ENCODE data around the gene ATXN1. TPM values are rescaled to one million over a fixed set of nuclear protein-coding genes. Genes with fewer than 3 reads are reported as not detected.

Gene ATXN1
- total and polyA plus RNA-seq, 7 donors = 1.3 to 50.9 (median 21.6) TPM

DNA sequence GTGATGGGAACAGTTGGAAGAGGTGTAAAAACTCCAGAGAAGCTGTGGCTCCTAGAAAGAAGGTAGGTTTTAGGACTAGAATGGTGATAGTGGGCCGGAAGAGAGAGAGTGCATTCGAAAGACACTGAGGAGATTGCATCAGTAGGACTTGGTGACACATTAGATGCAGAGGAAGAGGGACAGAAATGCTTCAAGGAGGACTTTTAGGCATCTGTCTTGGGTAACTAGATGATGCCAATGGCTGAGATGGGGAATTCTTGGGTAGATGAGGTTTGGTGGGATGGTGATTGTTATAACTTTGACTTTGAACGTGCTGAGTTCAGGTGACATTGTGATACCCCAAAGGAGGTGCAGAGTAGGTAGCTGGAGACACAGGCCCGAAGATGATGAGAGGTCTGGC, 326.4 kb downstream of the ATXN1 start:
- 96 to 97% (median 97%) methylated on average over 4 of the region's 4 CpGs for WGBS, 3 donors
- intact Hi-C loops (cut with DNase I) = no loop called here

DNA sequence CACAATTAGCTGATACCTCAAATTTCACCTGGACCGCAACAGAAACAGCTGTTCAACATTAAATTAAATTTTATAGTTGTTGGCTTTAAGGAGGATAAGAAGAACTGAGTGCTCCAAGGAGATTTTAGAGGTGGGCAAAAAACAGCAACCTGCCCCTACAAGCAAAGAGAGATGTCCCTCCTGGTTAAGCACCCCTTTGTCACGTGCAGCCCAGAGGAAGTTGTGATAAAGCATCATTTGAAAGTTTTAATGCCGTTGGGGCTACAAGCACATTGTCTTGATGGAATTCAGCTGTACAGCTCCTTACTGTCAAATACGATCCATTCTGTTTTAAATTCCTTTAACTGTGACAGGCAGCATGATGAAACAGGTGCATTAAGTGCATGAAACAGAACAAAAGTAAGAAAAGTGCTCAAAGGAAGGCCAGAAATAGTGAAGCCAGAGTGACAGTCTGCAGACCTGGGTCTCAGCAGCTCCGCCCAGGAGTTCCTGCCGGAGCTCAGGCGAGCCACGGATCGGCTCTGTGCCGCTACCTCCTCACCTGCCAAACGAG, 327.8 kb downstream of the ATXN1 start:
- Histone ChIP-seq H3K36me3 (ENCODE audit: insufficient read depth in 1 of 2, low read depth in 1 of 2) (no peaks in the 10 kb centered on the region), H3K27ac (no peak overlapping the region), H3K27me3 (ENCODE audit: insufficient read depth in 3 of 3, low read length in 2 of 3) (no peaks in the 10 kb centered on the region), H3K4me1 (peaks cover 14% of the 10 kb centered on the region), H3K9me3 (no peaks in the 10 kb centered on the region), H3K4me3 (no peak overlapping the region)
- ATAC-seq (no peak), DNase-seq (no peak)
- TF ChIP-seq, protein P1, sequence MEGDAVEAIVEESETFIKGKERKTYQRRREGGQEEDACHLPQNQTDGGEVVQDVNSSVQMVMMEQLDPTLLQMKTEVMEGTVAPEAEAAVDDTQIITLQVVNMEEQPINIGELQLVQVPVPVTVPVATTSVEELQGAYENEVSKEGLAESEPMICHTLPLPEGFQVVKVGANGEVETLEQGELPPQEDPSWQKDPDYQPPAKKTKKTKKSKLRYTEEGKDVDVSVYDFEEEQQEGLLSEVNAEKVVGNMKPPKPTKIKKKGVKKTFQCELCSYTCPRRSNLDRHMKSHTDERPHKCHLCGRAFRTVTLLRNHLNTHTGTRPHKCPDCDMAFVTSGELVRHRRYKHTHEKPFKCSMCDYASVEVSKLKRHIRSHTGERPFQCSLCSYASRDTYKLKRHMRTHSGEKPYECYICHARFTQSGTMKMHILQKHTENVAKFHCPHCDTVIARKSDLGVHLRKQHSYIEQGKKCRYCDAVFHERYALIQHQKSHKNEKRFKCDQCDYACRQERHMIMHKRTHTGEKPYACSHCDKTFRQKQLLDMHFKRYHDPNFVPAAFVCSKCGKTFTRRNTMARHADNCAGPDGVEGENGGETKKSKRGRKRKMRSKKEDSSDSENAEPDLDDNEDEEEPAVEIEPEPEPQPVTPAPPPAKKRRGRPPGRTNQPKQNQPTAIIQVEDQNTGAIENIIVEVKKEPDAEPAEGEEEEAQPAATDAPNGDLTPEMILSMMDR (IDR thresholded peaks at IDR 0.05) = no peak
- 68 to 75% (median 74%) methylated on average over 11 of the region's 11 CpGs for WGBS, 3 donors
- intact Hi-C loops (cut with DNase I) = no loop called here

More for the DNA sequence above, 326.4 kb downstream of the ATXN1 start:
- Histone ChIP-seq H3K27me3 (ENCODE audit: insufficient read depth in 3 of 3, low read length in 2 of 3) (no peaks in the 10 kb centered on the region), H3K4me1 (peaks cover 25% of the 10 kb centered on the region), H3K4me3 (no peak overlapping the region), H3K27ac (no peak overlapping the region), H3K36me3 (ENCODE audit: insufficient read depth in 1 of 2, low read depth in 1 of 2) (no peaks in the 10 kb centered on the region), H3K9me3 (no peaks in the 10 kb centered on the region)
- TF ChIP-seq, protein P1 (IDR thresholded peaks at IDR 0.05) = no peak
- ATAC-seq (no peak), DNase-seq (no peak)

DNA sequence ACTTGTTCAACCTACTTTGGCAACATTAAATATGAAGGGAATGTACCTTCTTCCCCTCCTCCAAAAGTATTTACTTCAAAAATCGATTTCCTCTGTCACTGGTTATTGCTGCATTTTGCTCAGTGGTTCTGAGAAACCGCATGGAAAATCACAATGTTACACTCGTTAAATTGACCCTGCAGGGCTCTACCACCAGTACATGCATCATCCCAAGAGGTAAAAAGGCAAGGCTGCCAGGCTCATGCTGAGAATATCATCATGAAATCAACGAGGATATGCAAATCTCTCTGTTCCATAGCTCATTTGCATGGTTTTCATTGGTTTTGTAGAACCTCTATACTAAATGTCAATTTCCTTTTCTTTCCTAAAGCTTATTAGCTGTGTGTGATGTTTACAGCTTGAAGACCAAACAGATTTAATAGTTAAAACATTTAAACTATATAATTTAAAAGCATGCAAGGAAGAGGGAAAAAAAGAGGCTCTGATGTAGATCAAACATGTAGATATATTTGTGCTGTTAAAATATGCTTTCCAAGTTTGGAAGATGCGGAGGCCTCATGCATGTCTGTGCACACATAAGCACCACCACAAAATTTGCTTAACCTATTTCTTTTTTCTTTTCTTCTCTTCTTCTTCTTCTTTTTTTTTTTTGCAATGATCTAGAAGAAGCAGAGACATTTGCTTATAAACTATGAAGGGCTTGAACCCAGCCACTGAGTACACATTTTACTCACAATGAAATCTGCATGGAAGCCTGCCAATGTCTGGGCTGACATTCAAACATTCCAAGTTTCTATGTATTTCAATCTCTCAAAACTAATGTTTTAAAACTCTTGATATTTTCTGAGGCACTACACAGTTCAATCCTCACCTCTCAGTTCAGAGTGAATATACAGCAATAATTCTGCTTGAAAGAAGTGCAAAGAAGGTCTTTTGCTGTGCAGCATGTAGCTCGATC, 328.9 kb downstream of the ATXN1 start:
- ATAC-seq (no peak), DNase-seq (no peak)
- Histone ChIP-seq H3K4me3 (no peak overlapping the region), H3K36me3 (ENCODE audit: insufficient read depth in 1 of 2, low read depth in 1 of 2) (no peaks in the 10 kb centered on the region), H3K27ac (no peak overlapping the region), H3K4me1 (peaks cover 10% of the 10 kb centered on the region), H3K27me3 (ENCODE audit: insufficient read depth in 3 of 3, low read length in 2 of 3) (no peaks in the 10 kb centered on the region), H3K9me3 (no peaks in the 10 kb centered on the region)
- TF ChIP-seq, protein P1 (IDR thresholded peaks at IDR 0.05) = no peak
- WGBS, 3 donors = 60 to 66% (median 62%) methylated on average over 6 of the region's 6 CpGs
- intact Hi-C loops (cut with DNase I) = no loop called here

DNA sequence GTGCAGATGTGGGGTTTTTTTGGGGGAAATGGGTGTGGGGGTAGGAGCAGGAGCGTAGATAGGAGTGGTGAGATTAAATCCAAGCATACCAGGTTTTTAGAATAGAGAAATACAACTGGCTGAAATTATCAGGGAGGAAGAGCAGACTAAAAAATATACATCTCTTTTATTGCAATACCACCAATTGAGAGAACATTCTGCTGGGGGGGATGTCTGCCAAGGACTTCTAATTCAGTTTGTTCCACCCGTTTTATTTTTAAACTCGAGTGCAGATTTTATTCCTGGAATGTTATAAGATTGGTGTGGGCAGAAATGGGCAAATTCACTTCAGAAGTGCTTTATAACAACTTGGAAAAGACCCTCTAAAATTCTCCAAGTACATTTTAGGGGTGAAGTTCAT, 330.2 kb downstream of the ATXN1 start:
- Histone ChIP-seq H3K4me1 (peaks cover 10% of the 10 kb centered on the region), H3K27me3 (ENCODE audit: insufficient read depth in 3 of 3, low read length in 2 of 3) (no peaks in the 10 kb centered on the region), H3K27ac (no peak overlapping the region), H3K36me3 (ENCODE audit: insufficient read depth in 1 of 2, low read depth in 1 of 2) (no peaks in the 10 kb centered on the region), H3K9me3 (no peaks in the 10 kb centered on the region), H3K4me3 (no peak overlapping the region)
- TF ChIP-seq, protein P1 (IDR thresholded peaks at IDR 0.05) = no peak
- ATAC-seq (no peak), DNase-seq (no peak)
- intact Hi-C loops (cut with DNase I) = no loop called here
- 33 to 43% (median 42%) methylated on average over 3 of the region's 3 CpGs for WGBS, 3 donors

Data from psoas muscle (tissue), 8 donors.